Fibroblast of villous mesenchyme (primary cell): ENCODE results near the gene LRRC32. TPM values are rescaled to one million over a fixed set of nuclear protein-coding genes. Genes with fewer than 3 reads are reported as not detected.

Experiments used
- DNase-seq: peaks from one replicate; pipeline ENCODE4 v3.0.0-alpha.2; 2010; ENCODE audit warnings: low read depth
- H3K4me3 ChIP-seq: 2 replicates; pipeline ENCODE4 v1.5.1; 2011; ENCODE audit warnings: low read depth, mild to moderate bottlenecking, low read length
- total RNA-seq: library from RNA; depleted of rRNA; stranded (reverse); fragments of >200 nt; gene quantifications from 2 replicates; pipeline ENCODE4 v1.2.3, GENCODE V29; 2012
- TF ChIP-seq, protein P1 (sequence below): IDR thresholded peaks from 2 replicates; pipeline ENCODE4 v1.5.1; 2012; ENCODE audit warnings: low read depth, mild to moderate bottlenecking, low read length; ENCODE audit not compliant: insufficient read depth

LRRC32 gene
- total RNA-seq, 1 donor, result 12.1 TPM

DNA sequence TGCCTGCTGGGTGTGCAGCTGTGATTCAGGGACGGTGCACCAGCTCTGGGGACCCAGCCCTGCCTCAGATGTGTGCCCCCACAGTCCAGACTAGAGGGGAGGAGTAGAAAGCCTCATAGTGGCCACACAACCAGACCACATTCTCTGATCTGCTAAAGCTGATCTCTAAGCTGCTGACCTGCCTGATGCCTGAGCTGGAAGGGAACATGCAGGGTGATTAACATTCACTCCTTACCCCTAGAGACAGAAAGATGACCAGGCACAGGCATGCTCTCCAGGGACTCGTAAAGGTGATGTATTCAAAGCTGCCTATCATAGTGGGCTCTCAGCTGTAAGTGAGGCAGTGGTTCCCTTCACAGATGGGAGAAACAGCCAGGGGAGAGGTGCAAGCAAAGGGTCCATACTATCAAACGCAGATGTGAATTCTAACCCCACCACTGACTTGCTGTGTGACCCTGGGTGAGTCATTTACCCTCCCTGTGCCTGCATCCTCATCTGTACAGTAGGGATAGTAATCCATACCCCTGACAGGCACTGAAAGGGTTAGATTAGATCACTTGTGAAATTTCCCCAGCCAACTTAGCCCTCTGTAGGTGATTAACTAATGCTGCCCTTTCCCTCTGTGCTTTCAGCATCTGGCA is 29.0 kb upstream of the LRRC32 start:
- TF ChIP-seq, protein P1, sequence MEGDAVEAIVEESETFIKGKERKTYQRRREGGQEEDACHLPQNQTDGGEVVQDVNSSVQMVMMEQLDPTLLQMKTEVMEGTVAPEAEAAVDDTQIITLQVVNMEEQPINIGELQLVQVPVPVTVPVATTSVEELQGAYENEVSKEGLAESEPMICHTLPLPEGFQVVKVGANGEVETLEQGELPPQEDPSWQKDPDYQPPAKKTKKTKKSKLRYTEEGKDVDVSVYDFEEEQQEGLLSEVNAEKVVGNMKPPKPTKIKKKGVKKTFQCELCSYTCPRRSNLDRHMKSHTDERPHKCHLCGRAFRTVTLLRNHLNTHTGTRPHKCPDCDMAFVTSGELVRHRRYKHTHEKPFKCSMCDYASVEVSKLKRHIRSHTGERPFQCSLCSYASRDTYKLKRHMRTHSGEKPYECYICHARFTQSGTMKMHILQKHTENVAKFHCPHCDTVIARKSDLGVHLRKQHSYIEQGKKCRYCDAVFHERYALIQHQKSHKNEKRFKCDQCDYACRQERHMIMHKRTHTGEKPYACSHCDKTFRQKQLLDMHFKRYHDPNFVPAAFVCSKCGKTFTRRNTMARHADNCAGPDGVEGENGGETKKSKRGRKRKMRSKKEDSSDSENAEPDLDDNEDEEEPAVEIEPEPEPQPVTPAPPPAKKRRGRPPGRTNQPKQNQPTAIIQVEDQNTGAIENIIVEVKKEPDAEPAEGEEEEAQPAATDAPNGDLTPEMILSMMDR, result no peak
- no peak for DNase-seq
- H3K4me3 ChIP-seq, result no peak overlapping the region

DNA sequence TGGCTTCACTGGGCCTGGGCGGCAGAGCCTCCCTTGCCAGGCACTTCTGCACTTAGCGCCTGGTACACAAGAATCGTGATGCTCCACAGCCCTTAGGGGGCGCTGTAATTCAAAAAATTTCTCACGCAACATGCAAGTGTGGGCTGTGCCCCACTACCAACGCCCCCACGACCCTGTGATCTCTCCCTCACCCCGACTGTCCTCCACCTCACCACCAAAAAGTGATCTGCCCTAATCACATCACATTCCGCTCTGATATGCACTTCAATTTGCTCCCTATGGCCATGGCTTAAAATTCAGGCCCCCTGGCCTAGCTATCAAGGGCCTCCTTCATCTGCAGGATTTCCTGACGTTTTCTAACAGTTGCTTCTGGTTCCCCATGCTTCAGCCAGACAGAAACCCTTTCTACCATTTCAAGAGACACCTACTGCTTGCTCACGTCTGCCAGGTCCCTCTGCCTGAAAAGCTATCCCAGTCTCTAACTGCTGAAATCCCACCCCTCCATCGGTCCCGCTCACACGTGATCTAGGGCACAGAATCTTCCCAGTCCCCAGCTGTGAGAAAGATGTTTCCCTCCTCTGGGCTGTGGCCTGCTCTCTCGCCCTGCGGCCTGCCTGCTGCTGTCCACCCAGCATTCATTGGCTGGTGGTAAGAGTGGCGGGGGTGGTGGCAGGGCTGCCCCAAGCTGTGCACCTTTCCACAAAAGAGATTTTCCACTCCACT is 27.9 kb upstream of the LRRC32 start:
- H3K4me3 ChIP-seq, result no peak overlapping the region
- TF ChIP-seq, protein P1, result peak; percentile 44
- DNase-seq, result no peak

DNA sequence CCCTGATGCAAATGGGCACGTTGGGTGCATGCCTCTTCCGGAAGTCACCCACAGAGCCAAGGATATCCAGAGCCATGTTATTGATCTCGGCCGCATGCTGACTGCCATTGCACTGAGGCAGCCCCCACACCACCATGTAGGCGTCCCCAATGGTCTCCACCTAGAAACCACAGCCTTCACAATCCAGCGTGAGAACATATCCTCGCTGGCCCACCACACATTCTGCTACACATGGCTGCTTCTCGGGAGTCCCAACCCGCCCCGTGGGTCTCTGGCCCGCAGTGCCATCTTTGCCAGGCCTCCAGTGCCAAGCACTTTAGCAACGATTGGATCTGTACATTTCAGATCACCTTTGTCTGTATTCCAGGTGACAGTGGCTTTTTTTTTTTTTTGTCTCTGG is 26.2 kb upstream of the LRRC32 start:
- TF ChIP-seq, protein P1, result no peak
- no peak for DNase-seq
- no peak overlapping the region for H3K4me3 ChIP-seq

DNA sequence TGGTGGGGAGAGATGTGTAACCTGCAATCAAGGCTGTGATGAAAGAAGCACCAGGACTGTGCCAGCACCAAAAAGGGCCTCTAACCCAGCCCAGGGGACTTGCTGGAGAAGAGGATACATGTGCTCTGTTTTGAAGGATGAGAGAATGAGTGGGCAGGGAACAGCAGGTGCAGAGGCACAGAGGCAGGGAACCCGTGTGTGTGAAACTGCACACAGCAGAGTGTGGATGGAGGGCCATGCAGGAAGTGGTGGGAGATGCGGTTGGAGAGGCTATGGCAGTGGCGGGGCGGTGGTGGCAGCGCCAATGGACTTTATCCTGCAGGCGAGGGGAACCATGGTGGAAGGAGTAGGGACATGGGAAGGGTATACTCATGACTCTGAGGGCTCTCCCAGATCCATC is 25.2 kb upstream of the LRRC32 start:
- no peak overlapping the region for H3K4me3 ChIP-seq
- TF ChIP-seq, protein P1, result no peak
- no peak for DNase-seq

DNA sequence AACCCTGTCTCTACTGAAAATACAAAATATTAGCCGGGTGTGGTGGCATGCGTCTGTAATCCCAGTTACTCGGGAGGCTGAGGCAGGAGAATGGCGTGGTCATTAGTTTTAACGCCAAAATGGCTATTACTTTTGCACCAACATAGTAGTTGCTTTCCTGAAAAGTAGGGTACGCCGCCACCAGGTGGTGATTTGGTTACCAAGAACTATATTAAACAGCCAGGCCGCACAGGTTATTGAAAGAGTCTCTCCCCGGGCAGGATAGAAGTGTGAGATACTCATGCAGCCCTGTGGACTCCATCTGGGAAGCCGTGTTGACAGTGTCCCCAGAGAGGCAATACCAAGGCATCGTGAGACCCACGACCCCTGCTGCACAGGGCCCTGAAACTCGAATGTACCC is 24.6 kb upstream of the LRRC32 start:
- TF ChIP-seq, protein P1, result peak; percentile 10
- no peak for DNase-seq
- no peak overlapping the region for H3K4me3 ChIP-seq

DNA sequence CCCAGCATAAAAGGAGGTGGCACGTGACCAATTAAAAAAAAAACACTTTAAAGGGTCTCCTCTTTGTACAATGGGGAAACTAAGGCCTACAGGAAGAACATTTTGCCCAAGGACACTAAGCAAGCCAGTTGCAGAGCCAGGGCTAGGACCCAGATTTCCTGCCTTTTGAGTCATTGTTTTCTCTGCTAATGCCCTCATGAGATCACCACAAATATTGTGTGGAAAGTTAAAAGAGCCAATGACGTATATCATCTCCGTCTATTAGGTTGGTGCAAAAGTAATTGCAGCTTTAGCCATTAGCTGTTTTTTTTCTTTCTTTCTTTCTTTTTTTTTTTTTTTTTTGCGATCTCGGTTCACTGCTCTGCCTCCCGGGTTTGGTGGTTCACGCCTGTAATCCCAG is 24.1 kb upstream of the LRRC32 start:
- H3K4me3 ChIP-seq, result no peak overlapping the region
- DNase-seq, result peak; percentile 56
- TF ChIP-seq, protein P1, result no peak
